Fibroblast of pulmonary artery (primary cell): Measurements from ENCODE around the gene LRP1B.

Experiments
- DNase-seq: peaks from one replicate; pipeline ENCODE4 v3.0.0-alpha.2; 2010; ENCODE audit warnings: low read depth
- H3K4me3 ChIP-seq: replicated peaks from 2 replicates; pipeline ENCODE4 v1.5.1; 2011; ENCODE audit warnings: low read depth, mild to moderate bottlenecking, control low read depth, low read length, moderate library complexity
- CTCF ChIP-seq: IDR thresholded peaks from 2 replicates; pipeline ENCODE4 v1.5.1; 2011; ENCODE audit warnings: mild to moderate bottlenecking, control low read depth, low read length, inconsistent platforms; ENCODE audit errors: missing control alignments

LRP1B gene

DNA sequence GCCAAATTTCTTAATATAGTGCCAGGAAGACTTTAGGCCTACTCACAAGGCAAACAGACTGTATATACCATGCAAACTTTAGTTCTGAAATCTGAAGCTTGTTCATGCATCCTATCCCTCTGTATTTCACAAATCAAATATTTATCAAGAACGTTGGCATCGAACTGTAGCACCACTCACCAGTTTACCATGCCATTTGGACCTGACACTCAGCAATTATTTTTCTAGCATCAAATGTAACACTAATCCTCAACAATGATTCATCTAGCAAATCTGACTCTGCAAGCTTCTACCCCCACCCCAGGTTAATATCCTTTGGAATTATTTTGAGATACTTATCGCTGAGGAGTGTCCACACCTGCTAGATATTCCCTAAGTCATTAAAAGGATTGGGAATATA, 1506.6 kb downstream of the LRP1B start:
- no peak for DNase-seq
- no peak for TF ChIP-seq CTCF
- H3K4me3 ChIP-seq: no peak overlapping the region

DNA sequence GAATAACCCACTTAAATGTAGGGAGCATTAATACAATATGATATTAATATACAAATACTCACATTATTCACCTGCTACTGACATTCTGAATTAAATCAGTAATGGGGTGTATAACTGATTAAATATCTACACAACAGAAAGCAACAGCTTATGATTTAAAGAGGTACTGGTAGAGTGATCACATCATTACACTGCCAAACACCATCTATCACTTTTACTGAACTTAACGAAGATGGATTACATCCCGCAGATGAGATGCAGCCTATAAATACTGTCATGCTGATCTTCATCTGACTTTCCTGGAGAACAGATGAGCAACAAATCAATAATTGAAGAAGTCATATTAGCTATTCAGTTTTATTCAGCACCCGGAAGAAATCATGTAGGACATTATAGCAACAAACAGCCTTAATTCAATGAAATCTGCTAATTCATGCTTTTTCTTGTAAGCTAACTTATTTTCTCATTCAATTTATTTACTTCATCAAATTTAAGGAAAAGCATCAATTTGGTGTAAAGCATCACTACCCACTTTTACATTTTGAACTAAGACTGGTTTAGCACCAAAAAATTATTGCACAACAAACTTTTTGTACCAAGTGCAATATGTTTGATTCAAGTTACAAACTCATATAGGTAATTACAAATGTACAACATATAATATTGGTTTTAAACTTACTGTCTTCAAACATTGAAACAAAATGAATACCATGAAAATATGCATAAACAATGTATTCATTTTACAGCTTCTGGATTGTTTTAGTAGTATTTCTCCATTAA, 1509.0 kb downstream of the LRP1B start:
- H3K4me3 ChIP-seq: no peak overlapping the region
- DNase-seq: no peak
- no peak for TF ChIP-seq CTCF

DNA sequence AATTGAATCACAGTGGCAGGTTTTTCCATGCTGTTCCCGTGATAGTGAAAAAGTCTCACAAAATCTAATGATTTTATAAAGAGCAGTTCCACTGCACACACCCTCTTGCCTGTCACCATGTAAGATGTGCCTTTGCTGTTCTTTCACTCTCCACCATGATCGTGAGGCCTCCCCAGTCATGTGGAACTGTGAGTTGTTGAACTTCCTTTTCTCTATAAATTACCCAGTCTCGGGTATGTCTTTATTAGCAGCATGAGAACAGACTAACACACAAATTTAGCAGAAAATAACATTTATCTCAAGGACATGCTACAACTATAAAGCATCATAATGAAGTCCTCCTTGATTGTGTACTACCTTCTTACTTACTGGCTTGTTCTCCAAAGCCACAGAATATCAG, 1526.0 kb downstream of the LRP1B start:
- H3K4me3 ChIP-seq: no peak overlapping the region
- no peak for TF ChIP-seq CTCF
- DNase-seq: no peak

DNA sequence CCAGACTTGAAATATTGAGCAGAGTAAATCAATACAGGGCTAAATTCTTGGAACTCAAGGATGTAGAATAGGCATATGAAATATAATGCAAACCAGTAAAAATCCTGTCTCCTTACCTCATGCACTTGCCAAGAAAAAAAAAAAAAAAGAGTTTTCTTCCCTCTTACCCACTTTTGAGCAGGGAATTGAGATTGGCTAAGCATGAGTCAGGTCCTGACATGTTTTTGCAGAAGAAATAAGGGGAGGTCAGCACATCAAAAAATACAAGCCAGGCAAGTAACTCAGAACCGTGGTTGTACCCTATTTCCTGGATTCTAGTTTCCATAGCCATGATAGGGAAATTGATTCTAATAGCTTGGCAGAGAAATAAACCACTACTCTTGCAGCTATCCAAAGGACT, 1526.7 kb downstream of the LRP1B start:
- peak; percentile 51 for DNase-seq
- H3K4me3 ChIP-seq: no peak overlapping the region
- TF ChIP-seq CTCF: no peak

GRCh38 chr2:140603416-140603815, 1527.4 kb downstream of the LRP1B start:
- no peak for TF ChIP-seq CTCF
- peak; percentile 59 for DNase-seq
- no peak overlapping the region for H3K4me3 ChIP-seq

- H3K4me3 ChIP-seq: no peak overlapping the region
- DNase-seq: no peak
- no peak for TF ChIP-seq CTCF
These were observed 1529.0 kb downstream of the LRP1B start for GRCh38 chr2:140601801-140602200.

DNA sequence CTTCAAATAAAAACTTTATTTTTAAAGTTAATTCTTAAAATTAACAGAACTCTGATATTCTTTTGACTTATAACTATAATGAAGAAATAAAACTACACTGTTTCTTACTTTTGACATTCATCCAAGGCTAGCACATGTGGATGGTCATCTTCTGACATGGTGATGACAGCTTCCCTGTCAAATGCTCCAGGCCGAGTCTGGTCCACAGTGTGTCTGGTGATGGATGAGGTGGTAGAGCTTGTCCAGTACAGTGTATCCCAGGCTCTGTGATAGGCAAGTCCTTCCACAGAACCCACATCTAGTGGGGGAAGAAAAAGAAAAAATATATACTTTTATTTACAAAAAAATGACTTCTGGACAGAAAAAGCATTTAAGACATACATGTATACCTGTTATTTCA, 1529.5 kb downstream of the LRP1B start:
- DNase-seq: no peak
- TF ChIP-seq CTCF: no peak

More for the DNA sequence above, 1529.5 kb downstream of the LRP1B start:
- no peak overlapping the region for H3K4me3 ChIP-seq
